ENCODE measurements around the gene FOXL3.

GRCh38 chr7:252216-252965 is 37.6 kb upstream of the FOXL3 start:
- TF ChIP-seq, protein P1, sequence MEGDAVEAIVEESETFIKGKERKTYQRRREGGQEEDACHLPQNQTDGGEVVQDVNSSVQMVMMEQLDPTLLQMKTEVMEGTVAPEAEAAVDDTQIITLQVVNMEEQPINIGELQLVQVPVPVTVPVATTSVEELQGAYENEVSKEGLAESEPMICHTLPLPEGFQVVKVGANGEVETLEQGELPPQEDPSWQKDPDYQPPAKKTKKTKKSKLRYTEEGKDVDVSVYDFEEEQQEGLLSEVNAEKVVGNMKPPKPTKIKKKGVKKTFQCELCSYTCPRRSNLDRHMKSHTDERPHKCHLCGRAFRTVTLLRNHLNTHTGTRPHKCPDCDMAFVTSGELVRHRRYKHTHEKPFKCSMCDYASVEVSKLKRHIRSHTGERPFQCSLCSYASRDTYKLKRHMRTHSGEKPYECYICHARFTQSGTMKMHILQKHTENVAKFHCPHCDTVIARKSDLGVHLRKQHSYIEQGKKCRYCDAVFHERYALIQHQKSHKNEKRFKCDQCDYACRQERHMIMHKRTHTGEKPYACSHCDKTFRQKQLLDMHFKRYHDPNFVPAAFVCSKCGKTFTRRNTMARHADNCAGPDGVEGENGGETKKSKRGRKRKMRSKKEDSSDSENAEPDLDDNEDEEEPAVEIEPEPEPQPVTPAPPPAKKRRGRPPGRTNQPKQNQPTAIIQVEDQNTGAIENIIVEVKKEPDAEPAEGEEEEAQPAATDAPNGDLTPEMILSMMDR (IDR thresholded peaks at IDR 0.05; ENCODE audit: insufficient read depth, low read length, poor library complexity, severe bottlenecking) = no peak
- TF ChIP-seq EZH2phosphoT487 (conservative IDR thresholded peaks at IDR 0.05; ENCODE audit: low read length) = no peak

All from SU-DHL-6 (cell line).